Lower leg skin (tissue), 3 donors: ENCODE measurements around the gene VTI1A.

ENCODE experiments used
- CTCF ChIP-seq, 3 donors: fragments of 450-650 bp; IDR thresholded peaks; one replicate each; pipeline ENCODE4 v1.5.1; 2016; ENCODE audit warnings: antibody characterized with exemption in 3 of 3, mild to moderate bottlenecking in 3 of 3, moderate library complexity in 2 of 3
- POLR2A ChIP-seq, 2 donors: fragments of 450-650 bp; IDR thresholded peaks; one replicate each; pipeline ENCODE4 v1.6.1; 2016 to 2017; ENCODE audit warnings: antibody characterized with exemption in 2 of 2, mild to moderate bottlenecking in 1 of 2, moderate library complexity in 1 of 2

GRCh38 chr10:112816891-112817290, 369.9 kb downstream of the VTI1A start:
- TF ChIP-seq CTCF (IDR thresholded peaks at IDR 0.05) (no peak), POLR2A (IDR thresholded peaks at IDR 0.05) (no peak)
